Osteoblast (primary cell): Measurements from ENCODE around the gene SCN3A. TPM values are rescaled to one million over a fixed set of nuclear protein-coding genes. Genes with fewer than 3 reads are reported as not detected.

Experiments
- DNase-seq: peaks from one replicate; pipeline ENCODE4 v3.0.0; 2011; ENCODE audit warnings: low spot score, mixed read lengths; ENCODE audit not compliant: insufficient read length; ENCODE audit errors: missing footprints
- H2AFZ ChIP-seq: 2 replicates; pipeline ENCODE4 v1.6.0; 2011; ENCODE audit warnings: mild to moderate bottlenecking, low read length
- H3K27ac ChIP-seq: 2 replicates; pipeline ENCODE4 v1.5.1; 2011; ENCODE audit warnings: mild to moderate bottlenecking, low read depth, low read length, moderate library complexity
- H3K27me3 ChIP-seq: 2 replicates; pipeline ENCODE4 v1.6.0; 2012; ENCODE audit warnings: mild to moderate bottlenecking, control low read depth, inconsistent platforms, low read length, moderate library complexity; ENCODE audit not compliant: insufficient read depth
- H3K36me3 ChIP-seq: 2 replicates; pipeline ENCODE4 v1.5.1; 2011; ENCODE audit warnings: mild to moderate bottlenecking, low read length, control low read depth, moderate library complexity; ENCODE audit not compliant: insufficient read depth
- H3K4me1 ChIP-seq: 2 replicates; pipeline ENCODE4 v1.5.1; 2011; ENCODE audit warnings: mild to moderate bottlenecking, low read length, control low read depth, moderate library complexity; ENCODE audit not compliant: insufficient read depth
- H3K4me2 ChIP-seq: 2 replicates; pipeline ENCODE4 v1.6.0; 2011; ENCODE audit warnings: mild to moderate bottlenecking, low read length; ENCODE audit not compliant: insufficient read depth
- H3K4me3 ChIP-seq: fragments of 200-600 bp; sonication (generic); 3 replicates; pipeline ENCODE4 v1.5.1; 2012; ENCODE audit warnings: mild to moderate bottlenecking, low read length, inconsistent platforms; ENCODE audit not compliant: insufficient read depth
- H3K79me2 ChIP-seq: 2 replicates; pipeline ENCODE4 v1.6.0; 2012; ENCODE audit warnings: mild to moderate bottlenecking, low read length, control low read depth, inconsistent platforms; ENCODE audit not compliant: insufficient read depth
- H3K9me3 ChIP-seq: 2 replicates; pipeline ENCODE4 v1.5.1; 2011; ENCODE audit warnings: low read depth, low read length, control low read depth
- H4K20me1 ChIP-seq: 2 replicates; pipeline ENCODE4 v1.6.0; 2012; ENCODE audit warnings: mild to moderate bottlenecking, low read length, control low read depth; ENCODE audit not compliant: insufficient read depth
- CTCF ChIP-seq: IDR thresholded peaks from 2 replicates; pipeline ENCODE4 v1.5.1; 2011; ENCODE audit warnings: mild to moderate bottlenecking, low read depth, low read length, moderate library complexity; ENCODE audit errors: extremely low read depth
- total RNA-seq: library from RNA; depleted of rRNA; stranded (reverse); fragments of >200 nt; gene quantifications from 2 replicates; pipeline ENCODE4 v1.2.3, GENCODE V29; 2012

The SCN3A gene
- total RNA-seq, 1 donor: 0.72 TPM

- no peak for DNase-seq
- Histone ChIP-seq H3K9me3 (no peaks in the 10 kb centered on the region), H4K20me1 (no peaks in the 10 kb centered on the region), H3K4me1 (no peaks in the 10 kb centered on the region), H3K4me3 (peak overlapping the region; percentile 31), H3K79me2 (no peaks in the 10 kb centered on the region), H3K36me3 (no peaks in the 10 kb centered on the region), H3K27ac (no peak overlapping the region), H3K27me3 (no peaks in the 10 kb centered on the region), H2AFZ (peak overlapping the region; percentile 66), H3K4me2 (peak overlapping the region; percentile 21)
- no peak for TF ChIP-seq CTCF
Observed at GRCh38 chr2:165067643-165068486, 136.0 kb downstream of the SCN3A start.

- Histone ChIP-seq H4K20me1 (no peaks in the 10 kb centered on the region), H3K27ac (no peak overlapping the region), H3K9me3 (no peaks in the 10 kb centered on the region), H3K4me3 (no peak overlapping the region), H3K4me1 (no peaks in the 10 kb centered on the region), H3K27me3 (no peaks in the 10 kb centered on the region), H3K36me3 (no peaks in the 10 kb centered on the region), H3K4me2 (no peak overlapping the region), H2AFZ (no peak overlapping the region), H3K79me2 (no peaks in the 10 kb centered on the region)
- no peak for TF ChIP-seq CTCF
- DNase-seq: no peak
Observed at GRCh38 chr2:165064743-165065142, 139.1 kb downstream of the SCN3A start.

- Histone ChIP-seq H3K36me3 (no peaks in the 10 kb centered on the region), H3K27me3 (no peaks in the 10 kb centered on the region), H3K4me3 (no peak overlapping the region), H3K9me3 (no peaks in the 10 kb centered on the region), H3K79me2 (no peaks in the 10 kb centered on the region), H3K27ac (no peak overlapping the region), H4K20me1 (no peaks in the 10 kb centered on the region), H3K4me1 (no peaks in the 10 kb centered on the region), H3K4me2 (no peak overlapping the region), H2AFZ (no peak overlapping the region)
- DNase-seq: no peak
- no peak for TF ChIP-seq CTCF
Observed at GRCh38 chr2:165060411-165060810, 143.4 kb downstream of the SCN3A start.

- no peak for DNase-seq
- no peaks in the 10 kb centered on the region for H3K79me2 ChIP-seq
- H3K4me3 ChIP-seq: no peak overlapping the region
- no peak overlapping the region for H3K4me2 ChIP-seq
- H3K27me3 ChIP-seq: no peaks in the 10 kb centered on the region
- no peaks in the 10 kb centered on the region for H3K9me3 ChIP-seq
- H4K20me1 ChIP-seq: no peaks in the 10 kb centered on the region
- H3K36me3 ChIP-seq: no peaks in the 10 kb centered on the region
- H3K4me1 ChIP-seq: no peaks in the 10 kb centered on the region
- H3K27ac ChIP-seq: no peak overlapping the region
- no peak overlapping the region for H2AFZ ChIP-seq
- TF ChIP-seq CTCF: no peak
Observed at GRCh38 chr2:165058476-165059265, 145.2 kb downstream of the SCN3A start.
